Measurements from ENCODE around the gene MYH9. TPM values are rescaled to one million over a fixed set of nuclear protein-coding genes. Genes with fewer than 3 reads are reported as not detected.

MYH9 gene
- total and polyA plus RNA-seq, 4 donors = 184 to 667 (median 332) TPM

DNA sequence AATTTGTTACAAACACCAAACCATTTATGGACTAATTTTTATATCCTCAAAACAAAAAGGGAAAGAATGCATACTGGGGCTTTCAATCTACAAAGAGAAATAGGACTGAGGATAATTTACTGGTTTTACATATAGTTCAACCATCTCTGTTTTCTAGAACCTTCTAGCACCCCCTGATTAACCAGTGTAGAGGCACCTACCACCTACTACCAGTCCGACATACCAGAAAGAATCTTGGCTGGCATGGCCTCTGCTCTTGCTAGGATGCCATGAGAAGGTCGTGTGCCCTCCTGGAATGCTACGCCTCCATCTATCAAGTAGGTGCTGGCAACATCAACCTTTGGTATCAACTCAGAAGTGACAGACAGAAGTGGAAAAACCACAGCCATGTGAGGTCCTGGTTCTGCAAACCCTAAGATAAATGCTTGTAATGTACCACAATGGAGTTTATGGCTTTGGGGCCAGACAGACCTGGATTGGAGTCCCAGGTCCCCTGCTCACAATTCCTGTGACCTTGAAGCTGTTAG, 28.2 kb downstream of the MYH9 start:
- Histone ChIP-seq H3K9ac (ENCODE audit: insufficient read depth in 1 of 2, low read length in 2 of 2) (no peak overlapping the region), H3K4me3 (no peak overlapping the region), H3K4me1 (ENCODE audit: control insufficient read depth in 5 of 5, insufficient read depth in 5 of 5, low read length in 5 of 5) (peaks cover 17 to 65% (median 37%) of the 10 kb centered on the region in 5 donors), H3K27me3 (ENCODE audit: control insufficient read depth in 3 of 3, insufficient read depth in 3 of 3, low read length in 2 of 3) (no peaks in the 10 kb centered on the region), H3K9me3 (ENCODE audit: control insufficient read depth in 4 of 4, insufficient read depth in 3 of 4, low read length in 3 of 4) (no peaks in the 10 kb centered on the region), H3K27ac (ENCODE audit: low read depth in 1 of 2, low read length in 1 of 2) (peak overlapping the region; percentile 22 to 74), H3K36me3 (ENCODE audit: control insufficient read depth in 4 of 4, insufficient read depth in 4 of 4, low read length in 4 of 4) (peaks cover 0 to 10% (median 1%) of the 10 kb centered on the region in 4 donors)
- TF ChIP-seq, protein P1, sequence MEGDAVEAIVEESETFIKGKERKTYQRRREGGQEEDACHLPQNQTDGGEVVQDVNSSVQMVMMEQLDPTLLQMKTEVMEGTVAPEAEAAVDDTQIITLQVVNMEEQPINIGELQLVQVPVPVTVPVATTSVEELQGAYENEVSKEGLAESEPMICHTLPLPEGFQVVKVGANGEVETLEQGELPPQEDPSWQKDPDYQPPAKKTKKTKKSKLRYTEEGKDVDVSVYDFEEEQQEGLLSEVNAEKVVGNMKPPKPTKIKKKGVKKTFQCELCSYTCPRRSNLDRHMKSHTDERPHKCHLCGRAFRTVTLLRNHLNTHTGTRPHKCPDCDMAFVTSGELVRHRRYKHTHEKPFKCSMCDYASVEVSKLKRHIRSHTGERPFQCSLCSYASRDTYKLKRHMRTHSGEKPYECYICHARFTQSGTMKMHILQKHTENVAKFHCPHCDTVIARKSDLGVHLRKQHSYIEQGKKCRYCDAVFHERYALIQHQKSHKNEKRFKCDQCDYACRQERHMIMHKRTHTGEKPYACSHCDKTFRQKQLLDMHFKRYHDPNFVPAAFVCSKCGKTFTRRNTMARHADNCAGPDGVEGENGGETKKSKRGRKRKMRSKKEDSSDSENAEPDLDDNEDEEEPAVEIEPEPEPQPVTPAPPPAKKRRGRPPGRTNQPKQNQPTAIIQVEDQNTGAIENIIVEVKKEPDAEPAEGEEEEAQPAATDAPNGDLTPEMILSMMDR (IDR thresholded peaks at IDR 0.05; ENCODE audit: control extremely low read depth, extremely low read depth) = no peak
- ATAC-seq (ENCODE audit: insufficient read depth, low FRiP score) (no peak), DNase-seq (no peak)
- WGBS, 2 donors = 57 to 74% methylated on average over 3 of the region's 3 CpGs

DNA sequence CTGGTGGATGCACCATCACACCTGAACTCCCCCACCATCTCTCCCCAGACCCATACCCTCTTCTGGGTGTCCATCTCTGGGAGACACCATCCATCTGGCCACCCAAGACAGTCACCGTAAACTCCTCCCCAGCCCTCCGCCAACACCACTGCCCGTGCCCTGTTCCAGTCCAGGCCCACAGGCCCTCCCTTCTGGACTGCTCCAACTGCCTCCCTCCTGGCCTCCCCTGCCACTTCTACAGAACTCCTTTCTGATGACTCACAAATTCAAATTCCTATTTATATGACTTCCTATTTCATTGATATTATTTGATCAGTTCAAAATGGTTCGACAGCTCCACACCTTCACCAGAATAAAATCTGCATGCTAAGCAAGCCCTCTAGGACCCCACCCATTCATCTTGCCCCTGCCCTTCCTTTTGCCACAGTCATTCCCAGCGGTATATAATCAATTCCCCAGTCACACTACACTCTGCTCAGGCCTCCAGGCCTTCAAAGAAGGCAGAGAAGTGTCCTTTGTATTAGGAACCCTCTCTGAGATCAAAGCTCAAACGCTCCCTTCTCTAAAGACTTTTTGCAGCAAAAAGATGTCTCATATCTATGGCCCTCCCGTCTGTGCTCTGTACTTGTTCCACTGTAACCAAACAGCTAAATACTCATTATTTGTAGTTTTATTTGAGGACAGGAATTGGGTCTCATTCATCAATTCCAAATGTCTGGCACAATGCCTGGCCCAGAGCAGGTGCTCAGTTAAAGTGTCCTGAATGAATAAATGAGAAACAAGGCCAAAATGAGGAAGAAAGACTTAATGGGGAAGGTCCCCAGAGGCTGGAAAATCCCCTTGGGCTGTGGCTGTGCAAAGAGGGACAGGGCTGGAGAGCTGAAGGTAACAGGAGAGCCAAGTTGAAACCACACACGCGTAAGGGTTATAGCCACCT, 29.0 kb downstream of the MYH9 start:
- Histone ChIP-seq H3K36me3 (ENCODE audit: control insufficient read depth in 4 of 4, insufficient read depth in 4 of 4, low read length in 4 of 4) (peaks cover 0 to 10% (median 1%) of the 10 kb centered on the region in 4 donors), H3K4me1 (ENCODE audit: control insufficient read depth in 5 of 5, insufficient read depth in 5 of 5, low read length in 5 of 5) (peaks cover 17 to 59% (median 31%) of the 10 kb centered on the region in 5 donors), H3K4me3 (no peak overlapping the region), H3K27me3 (ENCODE audit: control insufficient read depth in 3 of 3, insufficient read depth in 3 of 3, low read length in 2 of 3) (no peaks in the 10 kb centered on the region), H3K9me3 (ENCODE audit: control insufficient read depth in 4 of 4, insufficient read depth in 3 of 4, low read length in 3 of 4) (no peaks in the 10 kb centered on the region), H3K9ac (ENCODE audit: insufficient read depth in 1 of 2, low read length in 2 of 2) (no peak overlapping the region), H3K27ac (ENCODE audit: low read depth in 1 of 2, low read length in 1 of 2) (peak overlapping the region; percentile 56 to 73)
- TF ChIP-seq, protein P1 (IDR thresholded peaks at IDR 0.05; ENCODE audit: control extremely low read depth, extremely low read depth) = no peak
- DNase-seq = no peak
- no peak for ATAC-seq (ENCODE audit: insufficient read depth, low FRiP score)
- 52 to 61% methylated on average over 9 of the region's 9 CpGs for WGBS, 2 donors

- DNase-seq = no peak
- ATAC-seq (ENCODE audit: insufficient read depth, low FRiP score) = no peak
- no peaks in the 10 kb centered on the region for H3K9me3 ChIP-seq (ENCODE audit: control insufficient read depth in 4 of 4, insufficient read depth in 3 of 4, low read length in 3 of 4)
- peaks cover 0 to 10% (median 1%) of the 10 kb centered on the region in 4 donors for H3K36me3 ChIP-seq (ENCODE audit: control insufficient read depth in 4 of 4, insufficient read depth in 4 of 4, low read length in 4 of 4)
- H3K4me3 ChIP-seq = no peak overlapping the region
- H3K27me3 ChIP-seq (ENCODE audit: control insufficient read depth in 3 of 3, insufficient read depth in 3 of 3, low read length in 2 of 3) = no peaks in the 10 kb centered on the region
- no peak overlapping the region for H3K9ac ChIP-seq (ENCODE audit: insufficient read depth in 1 of 2, low read length in 2 of 2)
- peaks cover 19 to 58% (median 33%) of the 10 kb centered on the region in 5 donors for H3K4me1 ChIP-seq (ENCODE audit: control insufficient read depth in 5 of 5, insufficient read depth in 5 of 5, low read length in 5 of 5)
- TF ChIP-seq, protein P1 (IDR thresholded peaks at IDR 0.05; ENCODE audit: control extremely low read depth, extremely low read depth) = no peak
- 64 to 67% methylated on average over 25 of the region's 25 CpGs for WGBS, 2 donors
- H3K27ac ChIP-seq (ENCODE audit: low read depth in 1 of 2, low read length in 1 of 2) = peak overlapping the region; percentile 63 to 88
Observed at GRCh38 chr22:36356708-36357624, 30.8 kb downstream of the MYH9 start.

Data from lung (tissue), 12 donors.